Measurements from ENCODE around the gene CDHR2. TPM values are rescaled to one million over a fixed set of nuclear protein-coding genes. Genes with fewer than 3 reads are reported as not detected.
A peak's percentile ranks its signal among the peaks of the same experiment; 100 is the strongest.

CDHR2 gene
- total and polyA plus RNA-seq, 12 donors = 0.03 to 0.22 (median 0.19) TPM; not detected in 9

DNA sequence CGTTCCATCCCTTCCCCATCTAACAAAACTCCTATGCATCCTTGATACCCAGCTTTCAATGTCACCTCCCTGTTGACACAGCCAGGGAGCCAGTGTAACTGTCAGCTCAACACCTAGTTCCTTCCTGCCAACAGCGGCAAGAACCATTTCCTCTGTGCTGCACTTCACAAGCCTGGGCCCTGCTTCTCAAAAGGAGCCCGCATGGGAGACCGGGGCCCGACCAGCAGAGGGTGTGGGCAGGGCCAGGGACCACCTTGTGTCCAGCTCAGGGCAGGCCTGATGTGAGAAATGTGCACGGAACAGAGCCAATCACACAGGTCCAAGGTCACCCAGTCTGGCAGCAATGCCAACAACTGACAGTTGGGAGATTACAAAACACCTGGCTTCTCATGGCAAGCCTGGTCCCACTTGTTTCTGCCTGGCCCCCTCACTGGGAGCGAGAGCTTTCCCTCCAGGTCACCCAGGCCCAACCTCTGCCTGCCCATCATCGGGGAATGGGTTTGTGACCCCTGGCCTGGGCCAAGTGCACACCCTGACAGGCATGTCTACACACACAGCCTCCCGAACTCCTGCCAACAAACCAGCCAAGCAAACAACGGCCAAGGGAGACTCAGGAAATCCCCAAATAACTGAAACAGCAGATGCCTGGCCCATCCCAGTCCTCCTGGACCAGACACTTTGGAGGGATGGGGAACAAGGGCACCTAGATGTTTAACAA is 15.1 kb upstream of the CDHR2 start:
- peak overlapping the region in 9 of 10 donors; percentile 94 to 100 (median 97) for H3K27ac ChIP-seq
- intact Hi-C loops (cut with DNase I) = loop anchor here in 5 of 10 donors (10.0 kb wide), 2 partner anchors 119 to 149 kb away; partner anchors contain the start of genes CLTB (in 5 of the 5), HIGD2A (in 1 of the 5) and NOP16 (in 1 of the 5)
- H3K27me3 ChIP-seq = no peaks in the 10 kb centered on the region
- H3K4me1 ChIP-seq = peaks cover 26 to 79% (median 70%) of the 10 kb centered on the region in 9 donors
- H3K4me3 ChIP-seq = peak overlapping the region in 6 of 10 donors; percentile 14 to 89 (median 82)
- DNase-seq (peak in 1 of 2 donors; percentile 34), ATAC-seq (no peak)
- TF ChIP-seq, protein P1, sequence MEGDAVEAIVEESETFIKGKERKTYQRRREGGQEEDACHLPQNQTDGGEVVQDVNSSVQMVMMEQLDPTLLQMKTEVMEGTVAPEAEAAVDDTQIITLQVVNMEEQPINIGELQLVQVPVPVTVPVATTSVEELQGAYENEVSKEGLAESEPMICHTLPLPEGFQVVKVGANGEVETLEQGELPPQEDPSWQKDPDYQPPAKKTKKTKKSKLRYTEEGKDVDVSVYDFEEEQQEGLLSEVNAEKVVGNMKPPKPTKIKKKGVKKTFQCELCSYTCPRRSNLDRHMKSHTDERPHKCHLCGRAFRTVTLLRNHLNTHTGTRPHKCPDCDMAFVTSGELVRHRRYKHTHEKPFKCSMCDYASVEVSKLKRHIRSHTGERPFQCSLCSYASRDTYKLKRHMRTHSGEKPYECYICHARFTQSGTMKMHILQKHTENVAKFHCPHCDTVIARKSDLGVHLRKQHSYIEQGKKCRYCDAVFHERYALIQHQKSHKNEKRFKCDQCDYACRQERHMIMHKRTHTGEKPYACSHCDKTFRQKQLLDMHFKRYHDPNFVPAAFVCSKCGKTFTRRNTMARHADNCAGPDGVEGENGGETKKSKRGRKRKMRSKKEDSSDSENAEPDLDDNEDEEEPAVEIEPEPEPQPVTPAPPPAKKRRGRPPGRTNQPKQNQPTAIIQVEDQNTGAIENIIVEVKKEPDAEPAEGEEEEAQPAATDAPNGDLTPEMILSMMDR (IDR thresholded peaks at IDR 0.05) = peak in 2 of 9 donors; percentile 6 to 10
- WGBS, 2 donors = 7% methylated on average over 10 of the region's 10 CpGs
- peaks cover 0 to 31% (median 15%) of the 10 kb centered on the region in 9 donors for H3K36me3 ChIP-seq
- H3K9me3 ChIP-seq = no peaks in the 10 kb centered on the region

DNA sequence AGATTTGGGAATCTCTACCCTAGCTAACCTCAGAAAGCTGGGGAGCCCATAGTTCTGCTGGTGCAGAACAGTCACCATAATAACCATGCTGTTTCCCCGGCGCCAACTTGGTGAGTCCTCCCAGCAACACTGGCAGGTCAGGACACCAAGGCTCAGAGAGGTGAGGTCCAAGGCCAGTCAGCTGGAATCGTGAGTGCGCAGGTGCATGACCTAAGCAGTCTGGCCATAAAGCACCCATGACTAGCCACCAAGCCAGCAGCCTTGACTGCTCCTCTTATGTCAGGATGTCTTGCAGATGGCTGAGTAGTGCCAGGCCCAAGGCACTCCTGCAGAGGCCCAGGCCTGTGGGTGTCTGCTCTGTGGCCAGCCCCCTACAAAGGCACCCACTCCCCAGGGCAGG is 14.5 kb upstream of the CDHR2 start:
- peak overlapping the region in 9 of 10 donors; percentile 94 to 100 (median 97) for H3K27ac ChIP-seq
- H3K27me3 ChIP-seq = no peaks in the 10 kb centered on the region
- H3K4me3 ChIP-seq = peak overlapping the region in 7 of 10 donors; percentile 60 to 95 (median 84)
- H3K4me1 ChIP-seq = peaks cover 26 to 79% (median 73%) of the 10 kb centered on the region in 9 donors
- intact Hi-C loops (cut with DNase I) = loop anchor here in 5 of 10 donors (5.0 to 10.0 kb wide), 3 partner anchors 87 to 150 kb away; partner anchors contain the start of genes CLTB (in 5 of the 5), FAF2 (in 1 of the 5), HIGD2A (in 1 of the 5) and NOP16 (in 1 of the 5)
- no peaks in the 10 kb centered on the region for H3K9me3 ChIP-seq
- WGBS, 2 donors = 71 to 74% methylated on average over 4 of the region's 4 CpGs
- H3K36me3 ChIP-seq = peaks cover 0 to 25% (median 9%) of the 10 kb centered on the region in 9 donors
- ATAC-seq (no peak), DNase-seq (no peak)
- TF ChIP-seq, protein P1 (IDR thresholded peaks at IDR 0.05) = no peak

DNA sequence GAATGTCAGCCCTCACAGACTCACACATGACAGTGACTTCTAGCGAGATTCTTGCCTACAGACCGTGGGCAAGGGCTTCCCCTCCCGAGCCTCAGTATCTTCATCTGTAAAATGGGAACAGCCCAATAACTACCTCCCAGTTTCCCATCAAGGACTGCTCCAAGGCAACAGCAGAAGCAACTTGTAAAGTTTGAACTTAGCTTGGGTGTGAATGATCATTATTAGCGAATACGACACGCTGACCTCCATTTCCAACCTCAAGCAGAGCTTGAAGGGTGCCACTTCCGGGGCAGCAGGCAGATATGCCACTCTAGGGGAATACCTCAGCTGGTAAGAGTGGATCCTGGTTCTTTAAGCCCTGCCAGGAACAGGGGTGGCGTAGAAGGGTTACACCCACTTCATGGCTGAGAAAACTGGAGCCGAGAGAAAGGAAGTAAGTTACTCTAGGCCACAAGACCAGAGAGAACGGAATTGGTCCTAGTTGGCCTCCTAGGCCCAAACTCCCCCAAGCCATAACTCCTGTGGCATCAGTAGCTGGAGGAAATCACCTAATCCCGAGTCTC is 14.0 kb upstream of the CDHR2 start:
- WGBS, 2 donors = 43% methylated on average over 11 of the region's 11 CpGs
- H3K4me1 ChIP-seq = peaks cover 26 to 80% (median 73%) of the 10 kb centered on the region in 9 donors
- H3K36me3 ChIP-seq = peaks cover 0 to 21% (median 6%) of the 10 kb centered on the region in 9 donors
- TF ChIP-seq, protein P1 (IDR thresholded peaks at IDR 0.05) = no peak
- intact Hi-C loops (cut with DNase I) = loop anchor here in 5 of 10 donors (5.0 to 10.0 kb wide), 3 partner anchors 88 to 150 kb away; partner anchors contain the start of genes CLTB (in 5 of the 5), FAF2 (in 1 of the 5), HIGD2A (in 1 of the 5) and NOP16 (in 1 of the 5)
- H3K4me3 ChIP-seq = peak overlapping the region; percentile 51 to 96 (median 84)
- no peaks in the 10 kb centered on the region for H3K27me3 ChIP-seq
- ATAC-seq = no peak
- no peaks in the 10 kb centered on the region for H3K9me3 ChIP-seq
- peak overlapping the region; percentile 90 to 100 (median 97) for H3K27ac ChIP-seq
- no peak for DNase-seq

DNA sequence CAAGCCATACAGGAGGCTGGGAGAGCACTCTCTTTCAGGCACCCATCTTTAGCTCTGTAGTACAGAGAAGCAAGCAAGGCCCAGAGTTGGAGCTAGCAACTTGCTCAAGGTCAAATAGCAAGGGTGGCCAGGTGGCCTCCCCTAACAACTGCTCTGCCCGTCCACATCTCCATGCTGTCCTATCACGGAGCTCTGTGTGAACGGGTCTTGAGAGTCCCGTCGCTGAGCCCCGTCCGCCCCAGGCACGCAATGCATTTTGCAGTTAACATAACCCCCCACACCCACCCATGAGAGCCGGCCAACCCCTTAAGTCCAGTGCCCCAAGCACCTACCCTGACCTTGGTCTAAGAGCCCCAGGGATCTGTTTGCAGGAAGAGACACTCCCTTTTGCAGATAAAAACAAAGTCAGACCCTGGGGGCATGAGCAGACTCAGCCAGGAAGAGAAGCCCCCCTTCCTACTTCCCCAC is 13.4 kb upstream of the CDHR2 start:
- Histone ChIP-seq H3K4me1 (peaks cover 24 to 80% (median 69%) of the 10 kb centered on the region in 9 donors), H3K9me3 (no peaks in the 10 kb centered on the region), H3K36me3 (peaks cover 0 to 15% (median 6%) of the 10 kb centered on the region in 9 donors), H3K27me3 (no peaks in the 10 kb centered on the region), H3K27ac (peak overlapping the region; percentile 90 to 100 (median 97)), H3K4me3 (peak overlapping the region; percentile 51 to 96 (median 84))
- DNase-seq (no peak), ATAC-seq (no peak)
- WGBS, 2 donors = 4 to 5% methylated on average over 9 of the region's 9 CpGs
- intact Hi-C loops (cut with DNase I) = loop anchor here in 6 of 10 donors (2.0 to 10.0 kb wide), 4 partner anchors 87 to 151 kb away; partner anchors contain the start of genes CLTB (in 5 of the 6), FAF2 (in 3 of the 6), HIGD2A (in 1 of the 6) and NOP16 (in 1 of the 6)
- TF ChIP-seq, protein P1 (IDR thresholded peaks at IDR 0.05) = no peak
